Measurements from ENCODE around the gene RPLP1.
"Not testable (repeated sequence)": the region's sequence is repeated elsewhere in the genome, so short reads cannot be mapped to it uniquely, and the experiment has no call there.

Gene RPLP1

GRCh38 chr15:69443032-69443611 lies 9.5 kb upstream of the RPLP1 start:
- DNase-seq = peak; percentile 17

DNA sequence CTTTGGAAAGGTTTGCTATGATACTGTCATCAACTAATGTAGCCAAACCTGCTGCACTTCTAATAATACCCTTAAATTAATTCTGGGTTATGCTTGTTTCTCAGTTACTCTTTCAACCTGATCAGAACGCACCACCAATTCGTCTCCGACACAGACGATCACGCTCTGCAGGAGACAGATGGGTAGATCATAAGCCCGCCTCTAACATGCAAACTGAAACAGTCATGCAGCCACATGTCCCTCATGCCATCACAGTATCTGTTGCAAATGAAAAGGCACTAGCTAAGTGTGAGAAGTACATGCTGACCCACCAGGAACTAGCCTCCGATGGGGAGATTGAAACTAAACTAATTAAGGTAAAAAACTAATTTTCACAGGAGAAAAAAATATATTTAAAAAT lies 7.9 kb upstream of the RPLP1 start:
- DNase-seq = no peak

DNA sequence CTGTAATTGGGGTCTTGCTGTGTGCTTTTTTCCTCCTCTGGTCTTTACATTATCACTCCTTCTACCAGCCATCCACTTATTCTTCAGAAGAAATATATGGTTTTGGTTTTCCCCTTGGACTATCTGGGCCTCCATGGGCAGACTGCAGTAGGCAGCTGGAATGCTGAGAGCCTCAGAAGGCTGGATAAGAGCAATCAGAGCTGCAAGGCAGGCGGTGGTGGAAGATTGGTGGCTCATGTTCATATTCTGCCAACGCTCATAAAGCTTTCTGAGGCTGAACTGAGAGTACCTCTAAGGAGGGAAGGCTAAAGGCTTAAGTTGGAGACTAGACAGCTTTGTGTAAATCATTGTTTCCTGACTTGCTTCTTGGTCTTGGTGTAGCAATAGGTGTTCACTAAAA lies 5.7 kb upstream of the RPLP1 start:
- no peak for DNase-seq

DNA sequence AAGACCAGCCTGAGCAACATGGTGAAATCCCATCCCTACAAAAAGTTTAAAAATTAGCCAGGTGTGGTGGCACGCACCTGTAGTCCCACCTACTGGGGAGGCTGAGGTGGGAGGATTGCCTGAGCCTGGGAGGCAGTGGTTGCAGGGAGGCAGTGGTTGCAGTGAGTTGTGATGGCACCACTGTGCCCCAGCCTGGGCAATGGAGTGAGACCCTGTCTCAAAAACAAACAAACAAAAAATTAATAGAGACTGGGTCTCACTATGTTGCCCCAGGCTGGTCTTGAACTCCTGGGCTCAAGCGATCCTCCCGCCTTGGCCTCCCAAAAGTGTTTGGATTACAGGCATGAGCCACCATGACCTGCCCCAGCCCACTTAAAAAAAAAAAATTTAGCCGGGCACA lies 2.4 kb upstream of the RPLP1 start:
- DNase-seq = not testable (repeated sequence)

- DNase-seq = no peak
These were observed 1.5 kb upstream of the RPLP1 start for GRCh38 chr15:69450968-69451695.

DNA sequence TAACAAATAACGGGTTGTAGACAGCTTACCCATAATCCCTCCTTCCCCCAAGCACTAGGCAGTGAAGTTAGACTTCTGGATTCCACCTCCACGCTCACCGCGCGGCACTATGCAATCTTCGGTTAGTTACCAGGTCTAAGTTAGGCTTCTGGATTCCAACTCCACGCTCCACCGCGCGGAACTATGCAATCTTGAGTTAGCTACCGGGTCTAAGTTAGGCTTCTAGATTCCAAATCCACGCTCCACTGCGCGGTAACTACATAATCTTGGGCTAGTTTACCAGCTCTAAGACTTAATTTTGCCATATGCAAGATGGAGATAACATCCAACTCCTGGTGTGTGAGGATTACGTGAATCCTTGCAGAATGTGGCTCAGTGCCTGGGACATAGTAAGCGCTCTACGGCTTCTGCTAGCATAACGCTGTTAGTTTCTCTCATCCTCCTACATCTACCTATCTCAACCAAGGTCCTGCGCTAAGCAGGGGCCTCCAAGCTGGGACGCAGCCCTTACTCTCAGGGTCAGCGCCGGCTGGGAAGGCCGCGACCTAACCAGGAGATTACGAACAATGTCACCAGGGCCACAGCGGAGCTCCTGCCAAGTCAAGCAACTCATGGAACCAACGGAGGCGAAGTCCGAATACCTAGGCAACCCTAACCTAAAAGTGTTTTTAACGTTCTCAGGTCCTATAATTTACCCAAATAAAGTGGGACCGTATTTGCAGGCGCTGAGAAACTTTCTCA lies 497 bp upstream of the RPLP1 start:
- peak; percentile 41 for DNase-seq

DNA sequence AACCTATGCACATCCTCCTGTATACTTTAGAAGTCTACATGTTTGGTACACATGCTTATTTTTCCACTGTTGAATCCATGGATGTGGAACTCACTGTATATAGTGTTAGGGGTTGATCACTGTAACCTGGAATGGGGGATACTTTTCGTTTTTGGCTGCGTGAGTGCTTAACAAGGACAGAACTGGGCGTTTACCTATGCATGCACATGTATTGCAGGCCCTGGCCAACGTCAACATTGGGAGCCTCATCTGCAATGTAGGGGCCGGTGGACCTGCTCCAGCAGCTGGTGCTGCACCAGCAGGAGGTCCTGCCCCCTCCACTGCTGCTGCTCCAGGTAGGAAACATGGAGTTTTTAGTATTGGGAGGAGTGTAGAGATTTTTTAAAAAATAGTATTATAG lies 2.3 kb downstream of the RPLP1 start:
- peak; percentile 18 for DNase-seq

GRCh38 chr15:69456208-69457166 lies 3.9 kb downstream of the RPLP1 start:
- DNase-seq = peak; percentile 9

GRCh38 chr15:69457304-69458280 lies 5.0 kb downstream of the RPLP1 start:
- DNase-seq = peak; percentile 31

DNA sequence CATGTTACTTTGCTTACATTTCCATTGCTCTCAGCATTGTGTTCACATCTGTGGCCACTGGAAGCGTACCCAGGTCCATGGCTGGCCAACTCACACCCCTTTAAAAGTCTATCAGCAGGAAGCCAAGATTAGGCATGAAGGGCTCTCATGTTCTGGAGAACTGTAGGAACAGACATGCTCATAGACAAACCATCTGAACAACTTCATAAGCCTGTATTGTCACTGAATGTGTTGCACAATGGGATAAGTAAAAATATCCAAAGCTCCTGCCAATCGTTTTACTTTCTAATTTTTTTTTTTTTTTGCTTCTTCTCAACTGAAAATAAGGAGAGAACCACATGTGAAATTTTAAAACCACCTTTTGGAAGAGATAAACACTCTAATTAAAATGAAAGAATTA lies 6.4 kb downstream of the RPLP1 start:
- DNase-seq = no peak

- no peak for DNase-seq
These were observed 7.9 kb downstream of the RPLP1 start for GRCh38 chr15:69460481-69460880.

DNA sequence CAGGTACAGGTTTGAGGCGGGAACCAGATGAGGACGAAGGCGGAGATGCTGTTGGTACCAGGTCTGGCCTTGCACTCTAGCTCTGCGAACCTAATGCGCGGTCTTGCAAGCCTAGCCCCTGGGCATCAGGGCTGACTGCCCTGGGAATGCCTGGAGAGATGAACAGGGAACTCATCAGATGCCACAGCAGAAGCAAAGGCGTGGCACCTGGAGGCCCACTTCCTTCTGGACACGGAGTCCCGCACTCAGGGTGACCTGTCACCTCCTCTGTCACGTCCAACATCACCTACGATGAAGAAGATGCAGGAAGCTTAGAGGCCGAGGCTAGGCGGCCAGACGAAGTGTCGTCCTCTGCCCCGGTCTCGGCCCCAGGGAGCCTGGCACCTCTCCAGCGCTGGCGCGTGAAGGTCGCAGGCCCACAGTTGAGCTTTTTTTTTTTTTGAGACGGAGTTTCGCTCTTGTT lies 9.4 kb downstream of the RPLP1 start:
- DNase-seq = no peak

- DNase-seq = peak; percentile 95
These were observed 10.0 kb downstream of the RPLP1 start for GRCh38 chr15:69462493-69463181.

GRCh38 chr15:69463182-69463756 lies 10.7 kb downstream of the RPLP1 start:
- DNase-seq = no peak

DNA sequence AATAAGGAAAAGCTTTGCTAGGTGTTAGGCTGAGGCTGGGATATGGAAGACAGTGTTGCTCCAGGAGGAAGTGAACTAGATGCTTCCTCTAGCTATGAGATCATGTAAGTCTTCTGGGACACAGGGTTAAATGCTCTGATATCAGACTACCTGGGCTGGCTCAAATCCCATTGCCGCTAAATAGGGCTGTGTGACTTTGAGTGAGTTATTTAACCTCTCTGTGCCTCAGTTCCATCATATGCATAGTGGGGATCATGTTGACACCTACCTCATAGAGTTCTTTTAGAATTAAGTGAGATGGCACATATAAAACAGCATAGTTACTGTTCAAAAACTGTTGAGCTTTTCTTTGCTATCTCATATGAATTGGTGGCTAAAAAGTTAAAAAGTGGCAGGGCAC lies 12.6 kb downstream of the RPLP1 start:
- DNase-seq = no peak

DNA sequence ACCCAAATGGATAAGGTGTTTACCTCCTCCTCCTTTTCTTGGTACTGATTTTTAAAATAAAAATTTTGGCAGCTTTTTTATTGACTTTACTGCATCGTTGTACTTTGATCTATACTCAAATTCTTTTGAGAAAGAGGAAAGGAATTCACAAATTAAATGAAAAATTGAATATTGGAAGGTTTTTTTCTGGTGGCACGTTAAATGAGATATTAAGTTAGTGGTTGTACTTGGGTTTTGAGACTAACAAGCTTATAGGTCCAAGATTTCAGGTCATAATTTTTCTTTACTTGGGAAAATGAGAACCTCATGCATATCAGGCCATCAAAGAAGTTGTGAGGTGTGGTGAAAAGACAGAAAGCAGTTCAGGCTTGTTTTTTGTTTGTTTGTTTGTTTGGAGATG lies 14.1 kb downstream of the RPLP1 start:
- no peak for DNase-seq

DNA sequence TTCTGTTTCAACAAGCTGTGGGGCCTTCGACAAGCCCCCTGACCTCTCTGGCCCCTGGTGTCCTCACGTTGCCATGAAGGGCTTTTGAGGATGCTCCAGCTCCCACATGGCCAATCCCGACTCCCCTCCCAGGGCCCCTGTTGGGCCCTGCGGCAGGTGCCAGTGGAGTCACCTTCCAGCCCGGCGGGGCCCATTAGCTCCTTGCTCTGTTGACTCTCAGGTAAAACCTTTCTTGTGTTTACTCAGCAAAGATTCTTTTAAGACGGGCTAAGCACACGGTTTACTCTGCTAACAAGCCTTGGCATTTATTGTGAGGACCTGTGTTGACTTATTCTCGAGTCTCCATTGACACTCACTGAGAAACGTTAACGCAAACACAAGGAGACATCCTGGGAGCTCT lies 15.0 kb downstream of the RPLP1 start:
- DNase-seq = no peak

DNA sequence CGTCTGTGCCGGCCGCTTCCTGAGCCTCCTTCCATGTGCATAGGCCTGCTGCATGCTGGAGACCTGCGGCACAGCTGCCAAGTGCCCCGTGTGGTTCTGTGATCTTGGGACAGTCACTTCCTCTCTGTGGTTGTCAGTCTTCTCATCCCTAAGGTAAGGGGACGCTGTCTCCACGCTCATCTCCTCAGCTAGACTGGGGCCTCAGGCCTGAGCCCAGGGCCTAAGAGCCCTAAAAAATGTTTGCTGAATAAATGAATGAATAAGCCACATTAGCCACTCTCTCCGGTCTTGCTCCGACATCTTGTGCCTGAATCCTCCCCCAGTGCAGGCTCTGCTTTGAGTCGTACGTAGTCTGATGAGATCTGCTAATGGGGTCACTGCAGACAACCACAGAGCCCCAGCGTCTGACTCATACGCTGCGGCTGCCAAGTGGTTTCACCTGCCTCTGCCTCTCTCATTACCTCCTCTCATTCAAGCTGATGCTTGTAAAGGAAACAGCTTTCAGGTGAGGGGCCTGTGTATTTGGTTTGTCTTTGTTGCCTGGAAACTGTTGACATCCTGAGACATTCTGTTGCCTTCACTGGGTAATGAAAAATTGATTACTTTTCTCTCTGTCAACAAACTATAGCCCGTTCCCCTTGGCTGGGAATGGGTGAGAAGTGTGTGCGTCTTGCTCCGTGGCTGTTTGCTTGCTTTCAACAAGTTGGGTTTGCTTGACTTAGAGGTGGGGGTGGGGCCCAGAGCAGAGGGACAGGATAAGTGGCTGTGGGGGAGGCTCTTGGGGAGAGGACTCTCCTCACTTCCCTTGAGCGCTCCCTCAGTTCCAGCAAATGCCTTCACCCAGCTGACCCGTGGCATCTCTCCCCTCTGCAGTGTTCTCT lies 15.9 kb downstream of the RPLP1 start:
- peak; percentile 87 for DNase-seq

- DNase-seq = no peak
These were observed 17.0 kb downstream of the RPLP1 start for GRCh38 chr15:69469467-69470201.
